Panc1 (cell line): ENCODE results near the gene DHRS2. TPM values are rescaled to one million over a fixed set of nuclear protein-coding genes. Genes with fewer than 3 reads are reported as not detected.

ENCODE experiments used
- ATAC-seq: fragments of 200-7000 bp; cut with Tn5 transposase; 2 replicates; pipeline ENCODE4 v1.9.1; 2020; ENCODE audit warnings: mild to moderate bottlenecking, moderate library complexity
- BruUV-seq: library from RNA; stranded (reverse); fragments of 400-500 nt; replicated peaks from 2 replicates; lab custom pipeline; 2021; lab: Mats Ljungman, UMichigan
- CTCF ChIA-PET: fragments of 300-600 bp; sonication (Branson Sonifier 250); formaldehyde crosslinking; loops from one replicate; lab custom pipeline; 2022; ENCODE audit warnings: antibody characterized with exemption; lab: Charles Lee
- POLR2A ChIA-PET: fragments of 300-600 bp; sonication (Branson Sonifier 250); formaldehyde crosslinking; loops from one replicate; lab custom pipeline; 2022; ENCODE audit warnings: antibody characterized with exemption; lab: Charles Lee
- DNase-seq: peaks from one replicate; pipeline ENCODE4 v3.0.0-alpha.2; 2010; ENCODE audit warnings: low read depth, low spot score
- H3K27ac ChIP-seq: 2 replicates; pipeline ENCODE4 v1.5.1; 2011; ENCODE audit warnings: mild to moderate bottlenecking, low read length, inconsistent platforms
- H3K27me3 ChIP-seq: fragments of 200-500 bp; sonication (Bioruptor generic); 2 replicates; pipeline ENCODE4 v1.6.0; 2014; ENCODE audit warnings: low read length, inconsistent platforms; ENCODE audit not compliant: control insufficient read depth, insufficient read depth
- H3K36me3 ChIP-seq: fragments of 200-500 bp; sonication (Bioruptor generic); 2 replicates; pipeline ENCODE4 v1.5.1; 2014; ENCODE audit warnings: inconsistent platforms, mild to moderate bottlenecking, low read length, moderate library complexity; ENCODE audit not compliant: control insufficient read depth, insufficient read depth
- H3K4me1 ChIP-seq: 2 replicates; pipeline ENCODE4 v1.5.1; 2011; ENCODE audit warnings: inconsistent platforms, mild to moderate bottlenecking, low read length, moderate library complexity; ENCODE audit not compliant: control insufficient read depth, insufficient read depth
- H3K4me3 ChIP-seq, 2 experiments: 2 replicates each; pipeline ENCODE4 v1.5.1; 2011 to 2012; ENCODE audit warnings: low read depth in 2 of 2, low read length in 2 of 2, mild to moderate bottlenecking in 2 of 2, inconsistent platforms in 1 of 2, moderate library complexity in 1 of 2
- H3K9me3 ChIP-seq: fragments of 200-500 bp; sonication (Bioruptor generic); 2 replicates; pipeline ENCODE4 v1.5.1; 2014; ENCODE audit warnings: low read depth, mild to moderate bottlenecking, inconsistent platforms, low read length, moderate library complexity; ENCODE audit not compliant: control insufficient read depth, insufficient read depth
- POLR2AphosphoS5 ChIP-seq: IDR thresholded peaks from 2 replicates; pipeline ENCODE4 v1.6.1; 2012; ENCODE audit warnings: mild to moderate bottlenecking, low read depth, low read length, moderate library complexity
- SIN3A ChIP-seq: IDR thresholded peaks from 2 replicates; pipeline ENCODE4 v1.6.1; 2012; ENCODE audit warnings: low read depth, mild to moderate bottlenecking, low read length, moderate library complexity, borderline replicate concordance; ENCODE audit not compliant: insufficient read depth
- TCF7L2 ChIP-seq: IDR thresholded peaks from 2 replicates; pipeline ENCODE4 v1.6.1; 2011; ENCODE audit warnings: mild to moderate bottlenecking, low read depth, low read length, inconsistent platforms
- in situ Hi-C: cut with HindIII; loops from 2 replicates; pipeline ENCODE4 v1.10.0; 2016; ENCODE audit warnings: low sequenced_read_pairs, low pct_unique_long_range_greater_than_20kb
- intact Hi-C: fragments of 100-400 bp; cut with micrococcal nuclease; formaldehyde crosslinking; loops from one replicate; pipeline ENCODE4 v1.10.0; 2022; ENCODE audit not compliant: unreplicated experiment
- total RNA-seq: library from RNA; stranded (reverse); gene quantifications from one replicate; pipeline ENCODE4 v1.2.1, GENCODE V29; 2021; ENCODE audit not compliant: unreplicated experiment
- TF ChIP-seq, protein P1 (sequence below), 2 experiments: IDR thresholded peaks; 2 replicates each; pipeline ENCODE4 v1.6.1; 2011 to 2012; ENCODE audit warnings: low read depth in 2 of 2, control low read depth in 1 of 2, low read length in 1 of 2, mild to moderate bottlenecking in 1 of 2, moderate library complexity in 1 of 2; ENCODE audit not compliant: insufficient read depth in 1 of 2
- TF ChIP-seq, protein P2 (sequence below): fragments of 450-650 bp; IDR thresholded peaks from 2 replicates; pipeline ENCODE4 v1.5.1; 2017; ENCODE audit warnings: mild to moderate bottlenecking

Gene DHRS2
- total RNA-seq, 1 experiment from 2014 or later: 1.0 TPM

DNA sequence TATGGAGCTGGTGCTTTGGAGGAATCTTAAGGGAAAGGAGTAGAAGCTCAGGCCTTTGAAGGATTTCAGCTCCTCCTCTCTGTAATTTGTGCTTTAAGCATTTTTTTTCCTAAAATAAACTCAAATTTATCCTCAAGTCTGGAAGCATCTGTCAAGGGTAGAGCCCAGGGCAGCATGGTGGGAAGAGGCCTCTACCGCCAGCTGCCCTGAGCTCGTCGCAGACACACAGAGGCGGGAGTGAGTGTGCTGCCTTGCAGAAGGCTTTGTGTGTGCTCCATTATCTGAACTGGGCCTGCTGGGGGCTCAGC, 9.3 kb downstream of the DHRS2 start:
- Histone ChIP-seq H3K27ac (no peak overlapping the region), H3K4me3 (no peak overlapping the region), H3K9me3 (no peaks in the 10 kb centered on the region), H3K4me1 (no peaks in the 10 kb centered on the region), H3K36me3 (no peaks in the 10 kb centered on the region), H3K27me3 (no peaks in the 10 kb centered on the region)
- DNase-seq (no peak), ATAC-seq (no peak)
- no peak for TF ChIP-seq SIN3A
- TF ChIP-seq, protein P1, sequence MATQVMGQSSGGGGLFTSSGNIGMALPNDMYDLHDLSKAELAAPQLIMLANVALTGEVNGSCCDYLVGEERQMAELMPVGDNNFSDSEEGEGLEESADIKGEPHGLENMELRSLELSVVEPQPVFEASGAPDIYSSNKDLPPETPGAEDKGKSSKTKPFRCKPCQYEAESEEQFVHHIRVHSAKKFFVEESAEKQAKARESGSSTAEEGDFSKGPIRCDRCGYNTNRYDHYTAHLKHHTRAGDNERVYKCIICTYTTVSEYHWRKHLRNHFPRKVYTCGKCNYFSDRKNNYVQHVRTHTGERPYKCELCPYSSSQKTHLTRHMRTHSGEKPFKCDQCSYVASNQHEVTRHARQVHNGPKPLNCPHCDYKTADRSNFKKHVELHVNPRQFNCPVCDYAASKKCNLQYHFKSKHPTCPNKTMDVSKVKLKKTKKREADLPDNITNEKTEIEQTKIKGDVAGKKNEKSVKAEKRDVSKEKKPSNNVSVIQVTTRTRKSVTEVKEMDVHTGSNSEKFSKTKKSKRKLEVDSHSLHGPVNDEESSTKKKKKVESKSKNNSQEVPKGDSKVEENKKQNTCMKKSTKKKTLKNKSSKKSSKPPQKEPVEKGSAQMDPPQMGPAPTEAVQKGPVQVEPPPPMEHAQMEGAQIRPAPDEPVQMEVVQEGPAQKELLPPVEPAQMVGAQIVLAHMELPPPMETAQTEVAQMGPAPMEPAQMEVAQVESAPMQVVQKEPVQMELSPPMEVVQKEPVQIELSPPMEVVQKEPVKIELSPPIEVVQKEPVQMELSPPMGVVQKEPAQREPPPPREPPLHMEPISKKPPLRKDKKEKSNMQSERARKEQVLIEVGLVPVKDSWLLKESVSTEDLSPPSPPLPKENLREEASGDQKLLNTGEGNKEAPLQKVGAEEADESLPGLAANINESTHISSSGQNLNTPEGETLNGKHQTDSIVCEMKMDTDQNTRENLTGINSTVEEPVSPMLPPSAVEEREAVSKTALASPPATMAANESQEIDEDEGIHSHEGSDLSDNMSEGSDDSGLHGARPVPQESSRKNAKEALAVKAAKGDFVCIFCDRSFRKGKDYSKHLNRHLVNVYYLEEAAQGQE (IDR thresholded peaks at IDR 0.05; ENCODE audit: insufficient read depth in 1 of 2, low read depth in 2 of 2, low read length in 1 of 2): no peak
- TF ChIP-seq TCF7L2: no peak
- TF ChIP-seq, protein P2, sequence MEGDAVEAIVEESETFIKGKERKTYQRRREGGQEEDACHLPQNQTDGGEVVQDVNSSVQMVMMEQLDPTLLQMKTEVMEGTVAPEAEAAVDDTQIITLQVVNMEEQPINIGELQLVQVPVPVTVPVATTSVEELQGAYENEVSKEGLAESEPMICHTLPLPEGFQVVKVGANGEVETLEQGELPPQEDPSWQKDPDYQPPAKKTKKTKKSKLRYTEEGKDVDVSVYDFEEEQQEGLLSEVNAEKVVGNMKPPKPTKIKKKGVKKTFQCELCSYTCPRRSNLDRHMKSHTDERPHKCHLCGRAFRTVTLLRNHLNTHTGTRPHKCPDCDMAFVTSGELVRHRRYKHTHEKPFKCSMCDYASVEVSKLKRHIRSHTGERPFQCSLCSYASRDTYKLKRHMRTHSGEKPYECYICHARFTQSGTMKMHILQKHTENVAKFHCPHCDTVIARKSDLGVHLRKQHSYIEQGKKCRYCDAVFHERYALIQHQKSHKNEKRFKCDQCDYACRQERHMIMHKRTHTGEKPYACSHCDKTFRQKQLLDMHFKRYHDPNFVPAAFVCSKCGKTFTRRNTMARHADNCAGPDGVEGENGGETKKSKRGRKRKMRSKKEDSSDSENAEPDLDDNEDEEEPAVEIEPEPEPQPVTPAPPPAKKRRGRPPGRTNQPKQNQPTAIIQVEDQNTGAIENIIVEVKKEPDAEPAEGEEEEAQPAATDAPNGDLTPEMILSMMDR: no peak
- no peak for TF ChIP-seq POLR2AphosphoS5
- intact Hi-C loops (no loop called here), in situ Hi-C loops (no loop called here)
- ChIA-PET POLR2A (no interaction called here), CTCF (interaction anchor here (1.6 kb wide), 1 partner anchor 14 kb away, joined by 3 read pairs; no protein-coding TSS in a partner anchor)
- BruUV-seq: no TSS peak

DNA sequence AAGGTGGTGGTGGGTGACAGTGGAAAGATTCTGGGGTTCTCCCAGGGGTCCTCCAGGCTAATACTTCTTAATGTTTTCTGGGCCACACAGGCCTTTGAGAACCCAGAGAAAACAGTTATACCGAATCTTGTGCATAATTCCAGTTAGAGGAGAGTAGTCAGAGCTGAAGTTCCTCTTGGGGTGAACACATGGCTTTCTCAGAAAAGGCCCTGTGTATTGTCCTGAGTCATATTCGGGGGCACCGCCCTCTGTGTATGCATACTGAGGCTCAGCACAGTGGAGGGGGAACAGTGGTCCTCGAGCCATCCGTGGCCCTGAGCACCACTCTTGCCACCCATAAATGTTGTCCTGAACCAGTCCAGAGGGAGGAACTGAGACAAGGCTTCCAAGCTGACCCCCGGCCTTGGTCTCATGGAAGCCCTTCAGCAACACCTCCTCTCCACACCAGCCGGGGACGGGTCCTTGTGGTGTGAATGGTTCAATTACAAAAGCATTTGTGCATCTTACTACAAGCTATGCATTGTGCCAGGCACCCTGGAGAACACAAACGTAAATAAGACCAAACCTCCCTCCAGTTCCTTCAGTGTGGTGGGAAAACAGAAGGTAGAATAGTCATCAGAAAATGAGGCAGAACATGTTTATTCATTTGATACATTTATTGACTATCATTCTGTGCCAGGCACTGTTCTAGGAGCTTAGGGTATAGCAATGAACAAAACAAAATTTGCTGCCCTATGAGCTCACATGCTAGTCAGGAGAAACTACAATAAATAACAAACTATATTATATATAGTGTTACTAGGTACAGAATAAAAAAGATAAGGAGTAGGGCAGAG, 9.9 kb downstream of the DHRS2 start:
- no peak for ATAC-seq
- in situ Hi-C loops (no loop called here), intact Hi-C loops (no loop called here)

More for the DNA sequence above, 9.9 kb downstream of the DHRS2 start:
- no peak overlapping the region for H3K4me3 ChIP-seq
- POLR2A ChIA-PET: no interaction called here
- H3K27me3 ChIP-seq: no peaks in the 10 kb centered on the region
- TF ChIP-seq, protein P1 (IDR thresholded peaks at IDR 0.05; ENCODE audit: insufficient read depth in 1 of 2, low read depth in 2 of 2, low read length in 1 of 2): no peak
- TF ChIP-seq, protein P2: no peak
- no peak for TF ChIP-seq TCF7L2
- no peak for TF ChIP-seq SIN3A
- no peak for TF ChIP-seq POLR2AphosphoS5
- no peaks in the 10 kb centered on the region for H3K4me1 ChIP-seq
- DNase-seq: no peak
- CTCF ChIA-PET: interaction anchor here (0.7 to 1.6 kb wide), 2 partner anchors 14 to 20 kb away, joined by 3 to 4 read pairs; no protein-coding TSS in a partner anchor
- H3K36me3 ChIP-seq: no peaks in the 10 kb centered on the region
- BruUV-seq: no TSS peak
- H3K27ac ChIP-seq: no peak overlapping the region
- no peaks in the 10 kb centered on the region for H3K9me3 ChIP-seq
